B cell (primary cell): ENCODE data around the gene FAM180B. TPM values are rescaled to one million over a fixed set of nuclear protein-coding genes. Genes with fewer than 3 reads are reported as not detected.

Experiments
- ATAC-seq: fragments of 200-7000 bp; cut with Tn5 transposase; one replicate; pipeline ENCODE4 v1.10.0; 2021; ENCODE audit warnings: low read depth, mild to moderate bottlenecking, moderate number of reproducible peaks, moderate library complexity
- CTCF ChIA-PET: fragments of 350-600 bp; sonication (Branson Sonifier 250); formaldehyde crosslinking; loops from one replicate; lab custom pipeline; 2021; ENCODE audit warnings: antibody characterized with exemption, inconsistent platforms; lab: Charles Lee
- POLR2A ChIA-PET: fragments of 350-600 bp; sonication (Branson Sonifier 250); formaldehyde crosslinking; loops from one replicate; lab custom pipeline; 2021; ENCODE audit warnings: antibody characterized with exemption; lab: Charles Lee
- DNase-seq: peaks from one replicate; pipeline ENCODE4 v3.0.0; 2013
- H2AFZ ChIP-seq: 2 replicates; pipeline ENCODE4 v1.6.1; 2012; ENCODE audit warnings: mild to moderate bottlenecking, low read depth, low read length; ENCODE audit not compliant: insufficient read depth, poor library complexity, severe bottlenecking
- H3K27ac ChIP-seq, 2 donors: 1 replicate in 1 of 2; 2 replicates in 1 of 2; pipeline ENCODE4 v1.5.1; 2012 to 2013; ENCODE audit warnings: low read length in 2 of 2, mild to moderate bottlenecking in 2 of 2, moderate library complexity in 1 of 2
- H3K27me3 ChIP-seq, 4 experiments: fragments of 200-600 bp in 1 of 4; sonication (generic) in 1 of 4; replicated peaks in 1 of 4; 1 replicate in 2 of 4; 2 replicates in 2 of 4; pipeline versions ENCODE4 v1.6.1 to v1.7.0; 2013 to 2016; ENCODE audit warnings: low read length in 3 of 4, mild to moderate bottlenecking in 2 of 4, mixed read lengths in 1 of 4, moderate library complexity in 1 of 4; ENCODE audit not compliant: insufficient read depth in 4 of 4, control insufficient read depth in 3 of 4; ENCODE audit errors: control extremely low read depth in 1 of 4
- H3K36me3 ChIP-seq, 2 experiments: replicated peaks in 1 of 2; 1 replicate in 1 of 2; 2 replicates in 1 of 2; pipeline versions ENCODE4 v1.6.1 to v1.7.1; 2013; ENCODE audit warnings: low read length in 1 of 2; ENCODE audit not compliant: insufficient read depth in 2 of 2, control insufficient read depth in 1 of 2; ENCODE audit errors: control extremely low read depth in 1 of 2, extremely low read depth in 1 of 2
- H3K4me1 ChIP-seq, 2 donors: fragments of 200-600 bp in 1 of 2; sonication (generic) in 1 of 2; 1 replicate in 1 of 2; 2 replicates in 1 of 2; pipeline versions ENCODE4 v1.5.1 to v1.6.1; 2013 to 2017; ENCODE audit warnings: low read length in 2 of 2; ENCODE audit not compliant: control insufficient read depth in 2 of 2, insufficient read depth in 2 of 2
- H3K4me2 ChIP-seq: replicated peaks from 2 replicates; pipeline ENCODE3; 2012; ENCODE audit warnings: mild to moderate bottlenecking, low read depth, low read length; ENCODE audit not compliant: poor library complexity, severe bottlenecking
- H3K4me3 ChIP-seq, 5 experiments: fragments of 200-600 bp in 1 of 5; sonication (generic) in 1 of 5; 1 replicate in 3 of 5; 2 replicates in 2 of 5; pipeline versions ENCODE4 v1.5.1 to v1.7.0; 2011 to 2016; ENCODE audit warnings: low read length in 4 of 5, mild to moderate bottlenecking in 4 of 5, low read depth in 2 of 5, control low read depth in 1 of 5, moderate library complexity in 1 of 5; ENCODE audit not compliant: insufficient read depth in 1 of 5; ENCODE audit errors: control extremely low read depth in 1 of 5, extremely low read depth in 1 of 5
- H3K79me2 ChIP-seq: fragments of 200-600 bp; sonication (generic); one replicate; pipeline ENCODE4 v1.6.0; 2016; ENCODE audit warnings: low read length; ENCODE audit not compliant: control insufficient read depth, insufficient read depth
- H3K9ac ChIP-seq: fragments of 200-600 bp; sonication (generic); 2 replicates; pipeline ENCODE4 v1.6.1; 2017; ENCODE audit warnings: mild to moderate bottlenecking, low read length, moderate library complexity
- H3K9me3 ChIP-seq, 3 donors: one replicate each; pipeline versions ENCODE4 v1.6.1 to v1.7.1; 2013; ENCODE audit warnings: low read length in 2 of 3; ENCODE audit not compliant: control insufficient read depth in 2 of 3, insufficient read depth in 1 of 3; ENCODE audit errors: control extremely low read depth in 1 of 3
- H4K20me1 ChIP-seq: 2 replicates; pipeline ENCODE4 v1.6.0; 2012; ENCODE audit warnings: mild to moderate bottlenecking, low read length; ENCODE audit not compliant: insufficient read depth, control insufficient read depth, poor library complexity, severe bottlenecking
- H3K27ac Mint-ChIP-seq: one replicate; pipeline ENCODE4 v1.8.0; 2021; ENCODE audit warnings: mixed read lengths
- H3K27me3 Mint-ChIP-seq: one replicate; pipeline ENCODE4 v1.8.0; 2021; ENCODE audit warnings: mixed read lengths
- H3K4me1 Mint-ChIP-seq: one replicate; pipeline ENCODE4 v1.8.0; 2021; ENCODE audit warnings: mixed read lengths
- H3K4me3 Mint-ChIP-seq: one replicate; pipeline ENCODE4 v1.8.0; 2021; ENCODE audit warnings: mixed read lengths
- H3K9me3 Mint-ChIP-seq: one replicate; pipeline ENCODE4 v1.8.0; 2022; ENCODE audit warnings: mixed read lengths; ENCODE audit not compliant: insufficient read depth
- CTCF ChIP-seq: fragments of 200-600 bp; IDR thresholded peaks from one replicate; pipeline ENCODE4 v1.8.0; 2022; ENCODE audit warnings: antibody characterized with exemption, mild to moderate bottlenecking
- EZH2 ChIP-seq: IDR thresholded peaks from 2 replicates; pipeline ENCODE4 v1.6.1; 2012; ENCODE audit warnings: borderline replicate concordance, low read depth, mild to moderate bottlenecking, moderate library complexity, low read length; ENCODE audit not compliant: insufficient read depth, poor library complexity, severe bottlenecking
- WGBS: methylation state at CpG from one replicate; pipeline ENCODE4 v1.1.5; 2013; ENCODE audit warnings: missing lambda C conversion rate; ENCODE audit not compliant: insufficient coverage; 5-methylcytosine and 5-hydroxymethylcytosine counted together
- intact Hi-C: fragments of 100-400 bp; cut with micrococcal nuclease; formaldehyde crosslinking; loops from one replicate; pipeline ENCODE4 v1.10.0; 2022
- polyA plus RNA-seq: library from polyadenylated mRNA; depleted of rRNA; stranded (reverse); fragments of >200 nt; gene quantifications from 2 replicates; pipeline ENCODE4 v1.2.3, GENCODE V29; 2012
- total RNA-seq, 2 donors: library from RNA; stranded (reverse); fragments of 120-200 nt in 1 of 2; gene quantifications; 1 replicate in 1 of 2; 2 replicates in 1 of 2; pipeline versions ENCODE4 v1.2.3 to v1.2.4, GENCODE V29; 2013 to 2022

The FAM180B gene
- total and polyA plus RNA-seq, 2 donors (not counting 1 experiment from before 2014, with no cell fraction given) = 0.06 to 0.20 TPM

GRCh38 chr11:47620836-47621378 lies 34.4 kb downstream of the FAM180B start:
- no peaks in the 10 kb centered on the region for H3K9me3 ChIP-seq
- peaks cover 32 to 51% of the 10 kb centered on the region in 2 experiments for H3K36me3 ChIP-seq
- H3K9ac ChIP-seq = no peak overlapping the region
- Mint-ChIP-seq H3K9me3 (no peaks in the 10 kb centered on the region), H3K27ac (no peak overlapping the region), H3K27me3 (no peaks in the 10 kb centered on the region), H3K4me3 (no peak overlapping the region), H3K4me1 (no peaks in the 10 kb centered on the region)
- no peaks in the 10 kb centered on the region for H3K4me1 ChIP-seq
- H3K4me2 ChIP-seq = no peak overlapping the region
- TF ChIP-seq EZH2 = no peak
- TF ChIP-seq CTCF = no peak
- POLR2A ChIA-PET = interaction anchor here (0.7 kb wide), 1 partner anchor 434 kb away, joined by 4 read pairs; no protein-coding TSS in a partner anchor
- DNase-seq (no peak), ATAC-seq (no peak)
- no peak overlapping the region for H3K4me3 ChIP-seq
- no CpG with 5 or more reads among the region's 2 CpGs for WGBS
- CTCF ChIA-PET = no interaction called here
- no peak overlapping the region for H3K27ac ChIP-seq
- no peaks in the 10 kb centered on the region for H3K27me3 ChIP-seq
- intact Hi-C loops = no loop called here
- no peaks in the 10 kb centered on the region for H3K79me2 ChIP-seq
- H2AFZ ChIP-seq = no peak overlapping the region
- H4K20me1 ChIP-seq = no peaks in the 10 kb centered on the region

GRCh38 chr11:47626234-47626633 lies 39.8 kb downstream of the FAM180B start:
- H3K4me1 ChIP-seq = no peaks in the 10 kb centered on the region
- no peak overlapping the region for H3K27ac ChIP-seq
- Mint-ChIP-seq H3K4me3 (no peak overlapping the region), H3K9me3 (no peaks in the 10 kb centered on the region), H3K27me3 (no peaks in the 10 kb centered on the region), H3K4me1 (no peaks in the 10 kb centered on the region), H3K27ac (no peak overlapping the region)
- intact Hi-C loops = no loop called here
- TF ChIP-seq EZH2 (no peak), CTCF (no peak)
- CTCF ChIA-PET = no interaction called here
- WGBS = 93% methylated on average over 4 of the region's 8 CpGs
- no peak for DNase-seq
- no peaks in the 10 kb centered on the region for H3K79me2 ChIP-seq
- POLR2A ChIA-PET = interaction anchor here (0.6 kb wide), 2 partner anchors 142 to 178 kb away, joined by 3 read pairs; no protein-coding TSS in a partner anchor
- H3K4me3 ChIP-seq = no peak overlapping the region
- H3K36me3 ChIP-seq = peaks cover 20 to 57% of the 10 kb centered on the region in 2 experiments
- no peaks in the 10 kb centered on the region for H4K20me1 ChIP-seq
- H3K9me3 ChIP-seq = no peaks in the 10 kb centered on the region
- H3K27me3 ChIP-seq = no peaks in the 10 kb centered on the region
- ATAC-seq = no peak
- H3K9ac ChIP-seq = no peak overlapping the region
- no peak overlapping the region for H2AFZ ChIP-seq
- H3K4me2 ChIP-seq = no peak overlapping the region
